Measurements from ENCODE around the gene ATP8A2. TPM values are rescaled to one million over a fixed set of nuclear protein-coding genes. Genes with fewer than 3 reads are reported as not detected.

Gene ATP8A2
- total RNA-seq, 2 donors from 2014 or later: 0.10 to 0.64 TPM

DNA sequence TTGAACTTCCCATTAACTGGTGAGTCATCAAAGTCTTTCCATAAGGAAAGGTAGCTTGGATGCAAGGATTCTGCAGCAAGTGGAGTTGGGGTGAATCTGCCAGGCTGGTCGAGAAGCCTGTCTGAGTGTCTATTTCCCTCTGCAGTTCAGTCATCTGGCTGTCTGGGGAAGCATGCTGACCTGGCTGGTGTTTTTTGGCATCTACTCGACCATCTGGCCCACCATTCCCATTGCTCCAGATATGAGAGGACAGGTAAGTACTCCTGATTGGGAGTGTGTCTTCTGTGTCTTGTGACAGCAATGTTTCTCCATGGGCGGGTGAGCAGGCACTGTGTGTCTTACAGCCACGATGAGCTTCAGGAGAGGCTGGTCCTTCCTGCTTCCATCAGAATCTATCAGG lies 490.4 kb downstream of the ATP8A2 start:
- H3K27ac ChIP-seq: no peak overlapping the region
- TF ChIP-seq, protein P1, sequence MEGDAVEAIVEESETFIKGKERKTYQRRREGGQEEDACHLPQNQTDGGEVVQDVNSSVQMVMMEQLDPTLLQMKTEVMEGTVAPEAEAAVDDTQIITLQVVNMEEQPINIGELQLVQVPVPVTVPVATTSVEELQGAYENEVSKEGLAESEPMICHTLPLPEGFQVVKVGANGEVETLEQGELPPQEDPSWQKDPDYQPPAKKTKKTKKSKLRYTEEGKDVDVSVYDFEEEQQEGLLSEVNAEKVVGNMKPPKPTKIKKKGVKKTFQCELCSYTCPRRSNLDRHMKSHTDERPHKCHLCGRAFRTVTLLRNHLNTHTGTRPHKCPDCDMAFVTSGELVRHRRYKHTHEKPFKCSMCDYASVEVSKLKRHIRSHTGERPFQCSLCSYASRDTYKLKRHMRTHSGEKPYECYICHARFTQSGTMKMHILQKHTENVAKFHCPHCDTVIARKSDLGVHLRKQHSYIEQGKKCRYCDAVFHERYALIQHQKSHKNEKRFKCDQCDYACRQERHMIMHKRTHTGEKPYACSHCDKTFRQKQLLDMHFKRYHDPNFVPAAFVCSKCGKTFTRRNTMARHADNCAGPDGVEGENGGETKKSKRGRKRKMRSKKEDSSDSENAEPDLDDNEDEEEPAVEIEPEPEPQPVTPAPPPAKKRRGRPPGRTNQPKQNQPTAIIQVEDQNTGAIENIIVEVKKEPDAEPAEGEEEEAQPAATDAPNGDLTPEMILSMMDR (IDR thresholded peaks at IDR 0.05): no peak
- no peaks in the 10 kb centered on the region for H3K9me3 ChIP-seq
- H3K4me1 ChIP-seq: no peaks in the 10 kb centered on the region
- no peaks in the 10 kb centered on the region for H3K27me3 ChIP-seq
- no peak for DNase-seq
- H3K4me3 ChIP-seq: no peak overlapping the region
- intact Hi-C loops (cut with DNase I): no loop called here
- no peak overlapping the region for H3K9ac ChIP-seq (ENCODE audit: low read depth in 2 of 2, low read length in 2 of 2)
- H3K36me3 ChIP-seq: no peaks in the 10 kb centered on the region

DNA sequence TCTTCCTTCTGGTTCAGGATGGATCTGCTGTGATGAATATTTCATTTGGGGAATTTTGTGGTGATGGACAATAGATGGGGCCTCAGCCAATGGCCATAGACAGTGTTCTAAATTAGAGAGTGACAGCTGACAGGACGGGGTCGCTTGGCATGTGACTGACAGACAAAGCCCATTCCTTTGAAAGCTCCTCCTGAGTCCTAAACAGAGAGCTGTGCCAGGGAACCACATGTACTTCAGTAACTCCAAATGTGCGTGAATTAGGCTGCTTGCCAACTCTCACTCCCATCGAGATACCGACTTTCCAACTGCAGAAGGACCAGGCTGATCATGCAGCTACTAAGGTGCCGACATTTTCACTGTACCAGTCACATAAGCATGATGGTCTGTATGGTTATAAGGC lies 492.3 kb downstream of the ATP8A2 start:
- intact Hi-C loops (cut with DNase I): no loop called here
- Histone ChIP-seq H3K4me1 (no peaks in the 10 kb centered on the region), H3K27ac (no peak overlapping the region), H3K9me3 (no peaks in the 10 kb centered on the region), H3K4me3 (no peak overlapping the region), H3K36me3 (no peaks in the 10 kb centered on the region), H3K27me3 (no peaks in the 10 kb centered on the region), H3K9ac (ENCODE audit: low read depth in 2 of 2, low read length in 2 of 2) (no peak overlapping the region)
- TF ChIP-seq, protein P1 (IDR thresholded peaks at IDR 0.05): no peak
- no peak for DNase-seq

- Histone ChIP-seq H3K36me3 (no peaks in the 10 kb centered on the region), H3K9me3 (no peaks in the 10 kb centered on the region), H3K27ac (no peak overlapping the region), H3K27me3 (no peaks in the 10 kb centered on the region), H3K4me1 (no peaks in the 10 kb centered on the region), H3K4me3 (no peak overlapping the region), H3K9ac (ENCODE audit: low read depth in 2 of 2, low read length in 2 of 2) (no peak overlapping the region)
- TF ChIP-seq, protein P1 (IDR thresholded peaks at IDR 0.05): no peak
- intact Hi-C loops (cut with DNase I): no loop called here
- no peak for DNase-seq
These were observed 493.2 kb downstream of the ATP8A2 start for GRCh38 chr13:25864936-25865335.

DNA sequence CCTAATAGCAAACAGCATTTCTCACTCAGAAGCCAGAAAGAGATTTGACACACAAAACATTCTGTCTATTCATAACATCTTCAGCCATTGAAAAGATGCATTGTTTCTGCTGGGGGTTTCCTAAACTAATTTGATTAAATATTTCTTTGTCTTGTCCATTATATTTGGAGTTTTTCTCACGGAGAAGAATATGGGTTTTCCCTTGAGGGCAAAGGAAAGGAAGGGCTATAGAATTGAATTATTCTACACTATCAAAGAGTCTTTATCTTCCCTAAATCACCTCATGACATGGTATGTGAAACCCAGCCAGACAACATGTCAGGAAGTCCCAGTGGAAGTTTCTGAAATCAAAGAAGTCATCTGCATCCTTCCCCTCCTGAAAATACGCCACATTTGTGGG lies 493.6 kb downstream of the ATP8A2 start:
- no peaks in the 10 kb centered on the region for H3K36me3 ChIP-seq
- no peak overlapping the region for H3K27ac ChIP-seq
- no peak overlapping the region for H3K9ac ChIP-seq (ENCODE audit: low read depth in 2 of 2, low read length in 2 of 2)
- H3K4me3 ChIP-seq: no peak overlapping the region
- intact Hi-C loops (cut with DNase I): no loop called here
- H3K27me3 ChIP-seq: no peaks in the 10 kb centered on the region
- no peaks in the 10 kb centered on the region for H3K4me1 ChIP-seq
- no peaks in the 10 kb centered on the region for H3K9me3 ChIP-seq
- no peak for DNase-seq
- TF ChIP-seq, protein P1 (IDR thresholded peaks at IDR 0.05): no peak

- intact Hi-C loops (cut with DNase I): no loop called here
- no peaks in the 10 kb centered on the region for H3K27me3 ChIP-seq
- H3K9ac ChIP-seq (ENCODE audit: low read depth in 2 of 2, low read length in 2 of 2): no peak overlapping the region
- no peaks in the 10 kb centered on the region for H3K9me3 ChIP-seq
- no peak overlapping the region for H3K4me3 ChIP-seq
- no peak overlapping the region for H3K27ac ChIP-seq
- H3K36me3 ChIP-seq: no peaks in the 10 kb centered on the region
- H3K4me1 ChIP-seq: no peaks in the 10 kb centered on the region
- DNase-seq: no peak
- TF ChIP-seq, protein P1 (IDR thresholded peaks at IDR 0.05): no peak
These were observed 495.3 kb downstream of the ATP8A2 start for GRCh38 chr13:25867038-25867437.

- intact Hi-C loops (cut with DNase I): no loop called here
- no peak for DNase-seq
- H3K36me3 ChIP-seq: no peaks in the 10 kb centered on the region
- H3K4me1 ChIP-seq: no peaks in the 10 kb centered on the region
- TF ChIP-seq, protein P1 (IDR thresholded peaks at IDR 0.05): no peak
- no peaks in the 10 kb centered on the region for H3K9me3 ChIP-seq
- no peak overlapping the region for H3K27ac ChIP-seq
- H3K4me3 ChIP-seq: no peak overlapping the region
- no peak overlapping the region for H3K9ac ChIP-seq (ENCODE audit: low read depth in 2 of 2, low read length in 2 of 2)
- H3K27me3 ChIP-seq: no peaks in the 10 kb centered on the region
These were observed 496.7 kb downstream of the ATP8A2 start for GRCh38 chr13:25868490-25868889.
